ENCODE results near the gene SEMA5A.

GRCh38 chr5:9515436-9515835, 30.4 kb downstream of the SEMA5A start:
- TF ChIP-seq GATA2 (IDR thresholded peaks at IDR 0.05; ENCODE audit: low read depth, low read length) = no peak
- TF ChIP-seq GATA3 (IDR thresholded peaks at IDR 0.05; ENCODE audit: low read depth, low read length) = no peak

Data from SH-SY5Y (cell line).